Measurements from ENCODE around the gene IRF2BP2. TPM values are rescaled to one million over a fixed set of nuclear protein-coding genes. Genes with fewer than 3 reads are reported as not detected.

IRF2BP2 gene
- total and polyA plus RNA-seq, 4 donors, result 49.3 to 197 (median 110) TPM

DNA sequence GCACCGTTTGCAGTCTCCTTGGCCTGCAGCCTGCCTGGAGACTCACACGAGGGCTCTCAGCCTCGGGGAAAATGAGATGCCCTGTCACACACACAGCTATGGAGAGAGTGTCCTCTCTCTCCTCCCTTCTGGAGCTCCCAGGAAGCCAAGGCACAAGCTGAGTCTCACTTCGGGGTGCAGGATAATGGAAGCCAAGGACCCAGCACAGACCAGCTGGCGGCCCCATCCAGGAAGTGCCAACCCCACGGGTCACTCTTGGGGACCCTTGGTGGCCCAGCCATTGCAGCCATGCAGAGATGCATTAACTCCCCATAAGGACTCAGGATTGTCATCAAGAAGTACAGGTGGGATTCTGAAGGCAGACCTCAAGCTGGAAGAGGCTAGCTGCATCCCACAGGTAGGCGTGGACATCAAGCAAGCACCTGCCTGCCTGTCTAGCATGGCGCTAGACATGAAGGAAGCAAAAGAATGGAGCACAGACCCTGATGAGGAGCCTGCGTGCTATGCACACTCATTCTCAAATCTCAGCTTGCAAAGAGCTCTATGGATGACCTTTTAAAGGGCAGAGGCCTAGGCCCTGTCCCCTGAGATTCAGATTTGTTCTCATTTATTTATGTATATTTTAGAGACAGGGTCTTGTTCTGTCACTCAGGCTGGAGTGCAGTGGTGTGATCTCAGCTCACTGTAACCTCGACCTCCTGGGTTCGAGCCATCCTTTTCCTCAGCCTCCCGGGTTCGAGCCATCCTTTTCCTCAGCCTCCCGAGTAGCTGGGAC is 49.9 kb downstream of the IRF2BP2 start:
- Histone ChIP-seq H3K9me3 (ENCODE audit: control insufficient read depth in 4 of 4, insufficient read depth in 3 of 4, low read length in 3 of 4) (no peaks in the 10 kb centered on the region), H3K9ac (ENCODE audit: insufficient read depth in 1 of 2, low read length in 2 of 2) (no peak overlapping the region), H3K36me3 (ENCODE audit: control insufficient read depth in 4 of 4, insufficient read depth in 4 of 4, low read length in 4 of 4) (no peaks in the 10 kb centered on the region), H3K4me1 (ENCODE audit: control insufficient read depth in 5 of 5, insufficient read depth in 5 of 5, low read length in 5 of 5) (peaks cover 0 to 7% (median 3%) of the 10 kb centered on the region in 5 donors), H3K27ac (ENCODE audit: low read depth in 1 of 2, low read length in 1 of 2) (no peak overlapping the region), H3K4me3 (no peak overlapping the region), H3K27me3 (ENCODE audit: control insufficient read depth in 3 of 3, insufficient read depth in 3 of 3, low read length in 2 of 3) (no peaks in the 10 kb centered on the region)
- 86 to 93% methylated on average over 14 of the region's 14 CpGs for WGBS, 2 donors
- TF ChIP-seq, protein P1, sequence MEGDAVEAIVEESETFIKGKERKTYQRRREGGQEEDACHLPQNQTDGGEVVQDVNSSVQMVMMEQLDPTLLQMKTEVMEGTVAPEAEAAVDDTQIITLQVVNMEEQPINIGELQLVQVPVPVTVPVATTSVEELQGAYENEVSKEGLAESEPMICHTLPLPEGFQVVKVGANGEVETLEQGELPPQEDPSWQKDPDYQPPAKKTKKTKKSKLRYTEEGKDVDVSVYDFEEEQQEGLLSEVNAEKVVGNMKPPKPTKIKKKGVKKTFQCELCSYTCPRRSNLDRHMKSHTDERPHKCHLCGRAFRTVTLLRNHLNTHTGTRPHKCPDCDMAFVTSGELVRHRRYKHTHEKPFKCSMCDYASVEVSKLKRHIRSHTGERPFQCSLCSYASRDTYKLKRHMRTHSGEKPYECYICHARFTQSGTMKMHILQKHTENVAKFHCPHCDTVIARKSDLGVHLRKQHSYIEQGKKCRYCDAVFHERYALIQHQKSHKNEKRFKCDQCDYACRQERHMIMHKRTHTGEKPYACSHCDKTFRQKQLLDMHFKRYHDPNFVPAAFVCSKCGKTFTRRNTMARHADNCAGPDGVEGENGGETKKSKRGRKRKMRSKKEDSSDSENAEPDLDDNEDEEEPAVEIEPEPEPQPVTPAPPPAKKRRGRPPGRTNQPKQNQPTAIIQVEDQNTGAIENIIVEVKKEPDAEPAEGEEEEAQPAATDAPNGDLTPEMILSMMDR (IDR thresholded peaks at IDR 0.05; ENCODE audit: control extremely low read depth, extremely low read depth), result no peak
- ATAC-seq (ENCODE audit: insufficient read depth, low FRiP score) (no peak), DNase-seq (no peak)

DNA sequence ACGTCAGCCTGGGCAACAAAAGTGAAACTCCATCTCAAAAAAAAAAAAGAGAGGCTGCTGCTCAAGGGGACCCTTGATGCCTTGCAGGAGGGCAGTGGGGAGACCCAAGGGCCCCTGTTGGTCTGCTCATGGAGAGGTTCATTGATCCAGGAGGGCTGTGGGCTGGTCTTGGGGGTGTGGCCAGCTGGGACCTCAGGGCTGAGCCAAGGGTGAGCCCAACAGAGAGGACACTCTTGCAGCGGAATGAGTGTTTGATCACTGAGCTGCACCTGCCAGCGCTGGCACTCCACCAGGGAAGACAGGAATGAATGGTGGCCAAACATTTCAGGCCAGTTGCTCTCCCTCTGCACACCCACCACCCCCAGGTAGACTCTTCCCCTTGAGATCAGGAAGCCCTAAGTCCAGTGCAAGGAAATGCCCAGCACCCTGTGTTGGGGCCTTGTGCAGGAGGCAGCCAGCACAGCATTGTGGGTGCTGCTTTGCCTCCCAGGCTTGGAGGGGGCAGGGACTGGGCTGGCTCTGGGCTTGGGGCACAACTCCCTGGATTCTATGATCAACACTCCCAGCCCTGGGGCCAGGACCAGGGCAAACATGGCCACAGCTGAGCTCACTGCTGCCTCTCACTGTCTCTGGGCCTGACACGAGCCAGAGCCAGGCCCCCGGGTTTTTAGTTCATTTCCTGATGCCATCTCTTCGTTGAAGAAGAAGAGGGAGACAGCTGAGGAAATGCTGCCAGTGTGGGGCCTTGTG is 50.7 kb downstream of the IRF2BP2 start:
- no peak for ATAC-seq (ENCODE audit: insufficient read depth, low FRiP score)
- TF ChIP-seq, protein P1 (IDR thresholded peaks at IDR 0.05; ENCODE audit: control extremely low read depth, extremely low read depth), result no peak

DNA sequence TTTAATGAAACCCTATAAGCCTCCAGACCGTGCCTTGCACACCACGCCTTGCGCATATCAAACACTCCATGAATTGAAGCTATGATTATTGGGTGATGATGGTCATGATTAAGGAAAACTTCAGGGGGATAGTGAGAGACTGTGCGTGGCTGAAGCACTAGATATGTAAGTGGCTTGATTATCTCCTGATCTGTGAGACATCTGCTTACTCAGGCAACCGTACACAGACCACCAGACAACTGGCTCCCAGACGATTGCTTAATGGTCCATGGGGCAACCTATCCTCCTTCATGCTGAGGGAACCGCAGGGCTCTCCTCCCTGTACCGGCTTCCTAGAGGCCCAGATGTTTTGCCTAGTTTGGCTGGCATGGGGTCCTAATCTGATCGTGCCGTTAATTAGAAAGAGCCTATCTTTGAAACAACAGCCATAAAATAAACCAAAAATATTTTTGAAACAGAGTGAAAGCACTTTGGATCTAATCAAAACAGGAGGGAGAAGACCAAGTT is 51.6 kb downstream of the IRF2BP2 start:
- DNase-seq (no peak), ATAC-seq (ENCODE audit: insufficient read depth, low FRiP score) (no peak)
- no peak overlapping the region for H3K4me3 ChIP-seq
- no peak overlapping the region for H3K9ac ChIP-seq (ENCODE audit: insufficient read depth in 1 of 2, low read length in 2 of 2)
- H3K9me3 ChIP-seq (ENCODE audit: control insufficient read depth in 4 of 4, insufficient read depth in 3 of 4, low read length in 3 of 4), result no peaks in the 10 kb centered on the region
- H3K4me1 ChIP-seq (ENCODE audit: control insufficient read depth in 5 of 5, insufficient read depth in 5 of 5, low read length in 5 of 5), result peaks cover 2 to 16% (median 7%) of the 10 kb centered on the region in 5 donors
- H3K27ac ChIP-seq (ENCODE audit: low read depth in 1 of 2, low read length in 1 of 2), result no peak overlapping the region
- 59 to 82% methylated on average over 10 of the region's 10 CpGs for WGBS, 2 donors
- TF ChIP-seq, protein P1 (IDR thresholded peaks at IDR 0.05; ENCODE audit: control extremely low read depth, extremely low read depth), result no peak
- H3K36me3 ChIP-seq (ENCODE audit: control insufficient read depth in 4 of 4, insufficient read depth in 4 of 4, low read length in 4 of 4), result no peaks in the 10 kb centered on the region
- H3K27me3 ChIP-seq (ENCODE audit: control insufficient read depth in 3 of 3, insufficient read depth in 3 of 3, low read length in 2 of 3), result no peaks in the 10 kb centered on the region

More for the DNA sequence above, 50.7 kb downstream of the IRF2BP2 start:
- WGBS, 2 donors, result 84% methylated on average over 6 of the region's 6 CpGs
- no peaks in the 10 kb centered on the region for H3K27me3 ChIP-seq (ENCODE audit: control insufficient read depth in 3 of 3, insufficient read depth in 3 of 3, low read length in 2 of 3)
- no peaks in the 10 kb centered on the region for H3K9me3 ChIP-seq (ENCODE audit: control insufficient read depth in 4 of 4, insufficient read depth in 3 of 4, low read length in 3 of 4)
- no peak for DNase-seq
- no peak overlapping the region for H3K27ac ChIP-seq (ENCODE audit: low read depth in 1 of 2, low read length in 1 of 2)
- H3K9ac ChIP-seq (ENCODE audit: insufficient read depth in 1 of 2, low read length in 2 of 2), result no peak overlapping the region
- H3K36me3 ChIP-seq (ENCODE audit: control insufficient read depth in 4 of 4, insufficient read depth in 4 of 4, low read length in 4 of 4), result no peaks in the 10 kb centered on the region
- peaks cover 2 to 10% (median 7%) of the 10 kb centered on the region in 5 donors for H3K4me1 ChIP-seq (ENCODE audit: control insufficient read depth in 5 of 5, insufficient read depth in 5 of 5, low read length in 5 of 5)
- no peak overlapping the region for H3K4me3 ChIP-seq
